T-cell (primary cell): Measurements from ENCODE around the gene PLA2G15. TPM values are rescaled to one million over a fixed set of nuclear protein-coding genes. Genes with fewer than 3 reads are reported as not detected.

ENCODE experiments used
- ATAC-seq, 4 experiments: fragments of 200-7000 bp in 3 of 4; fragments of 150-1000 bp in 1 of 4; cut with Tn5 transposase; replicated peaks in 1 of 4; 1 replicate in 3 of 4; 2 replicates in 1 of 4; pipeline ENCODE4 v1.10.0; 2021; ENCODE audit warnings: moderate library complexity in 3 of 4, mild to moderate bottlenecking in 2 of 4, moderate number of reproducible peaks in 1 of 4
- CTCF ChIA-PET, 2 donors: fragments of 300-600 bp; sonication (Branson Sonifier 250); formaldehyde crosslinking; loops; one replicate each; lab custom pipeline; 2022; ENCODE audit warnings: antibody characterized with exemption in 2 of 2; lab: Charles Lee
- POLR2A ChIA-PET, 2 donors: fragments of 300-600 bp; sonication (Branson Sonifier 250); formaldehyde crosslinking; loops; one replicate each; lab custom pipeline; 2022; ENCODE audit warnings: antibody characterized with exemption in 2 of 2; lab: Charles Lee
- DNase-seq, 35 experiments: peaks; one replicate each; pipeline versions ENCODE4 v3.0.0 to v3.0.0-alpha.2; 2013 to 2023
- H3K27ac ChIP-seq: one replicate; pipeline ENCODE4 v1.5.1; 2013; ENCODE audit warnings: low read length
- H3K27me3 ChIP-seq, 2 experiments: replicated peaks in 1 of 2; 1 replicate in 1 of 2; 2 replicates in 1 of 2; pipeline versions ENCODE4 v1.6.1 to v1.7.0; 2013; ENCODE audit warnings: low read length in 1 of 2, mixed read lengths in 1 of 2; ENCODE audit not compliant: control insufficient read depth in 2 of 2, insufficient read depth in 2 of 2; ENCODE audit errors: extremely low read depth in 1 of 2
- H3K36me3 ChIP-seq, 2 donors: 1 replicate in 1 of 2; 2 replicates in 1 of 2; pipeline versions ENCODE4 v1.6.1 to v1.7.0; 2013; ENCODE audit warnings: low read length in 1 of 2; ENCODE audit not compliant: control insufficient read depth in 2 of 2, insufficient read depth in 1 of 2; ENCODE audit errors: extremely low read depth in 1 of 2
- H3K4me1 ChIP-seq, 2 experiments: 1 replicate in 1 of 2; 2 replicates in 1 of 2; pipeline versions ENCODE4 v1.6.1 to v1.7.0; 2013; ENCODE audit warnings: low read length in 2 of 2, mixed read lengths in 1 of 2; ENCODE audit not compliant: insufficient read depth in 2 of 2, control insufficient read depth in 1 of 2; ENCODE audit errors: extremely low read depth in 1 of 2
- H3K4me3 ChIP-seq, 2 donors: 1 replicate in 1 of 2; 2 replicates in 1 of 2; pipeline versions ENCODE4 v1.5.1 to v1.7.0; 2013; ENCODE audit warnings: mild to moderate bottlenecking in 2 of 2, low read length in 1 of 2, moderate library complexity in 1 of 2; ENCODE audit not compliant: control insufficient read depth in 1 of 2; ENCODE audit errors: extremely low read depth in 1 of 2
- H3K9me3 ChIP-seq: 2 replicates; pipeline ENCODE4 v1.7.0; 2013
- H3K27ac Mint-ChIP-seq, 2 donors: one replicate each; pipeline ENCODE4 v1.8.0; 2020 to 2021; ENCODE audit warnings: mild to moderate bottlenecking in 2 of 2, mixed read lengths in 2 of 2
- H3K27me3 Mint-ChIP-seq, 2 donors: one replicate each; pipeline ENCODE4 v1.8.0; 2021 to 2022; ENCODE audit warnings: mixed read lengths in 2 of 2
- H3K36me3 Mint-ChIP-seq: one replicate; pipeline ENCODE4 v1.8.0; 2021; ENCODE audit warnings: mixed read lengths
- H3K4me1 Mint-ChIP-seq, 3 donors: one replicate each; pipeline ENCODE4 v1.8.0; 2020 to 2022; ENCODE audit warnings: mixed read lengths in 3 of 3, mild to moderate bottlenecking in 1 of 3
- H3K4me3 Mint-ChIP-seq, 3 donors: one replicate each; pipeline ENCODE4 v1.8.0; 2020 to 2022; ENCODE audit warnings: mild to moderate bottlenecking in 3 of 3, mixed read lengths in 3 of 3, moderate library complexity in 3 of 3
- H3K9me3 Mint-ChIP-seq, 3 donors: one replicate each; pipeline ENCODE4 v1.8.0; 2020 to 2022; ENCODE audit warnings: mixed read lengths in 3 of 3
- WGBS: methylation state at CpG from one replicate; pipeline ENCODE4 v1.1.5; 2013; ENCODE audit warnings: missing lambda C conversion rate; ENCODE audit not compliant: insufficient coverage; 5-methylcytosine and 5-hydroxymethylcytosine counted together
- total RNA-seq, 35 experiments: library from RNA in 6 of 35; stranded (reverse) in 6 of 35; fragments of 120-200 nt in 1 of 35; gene quantifications; one replicate each; pipeline versions ENCODE4 v1.2.1 to v1.2.4 and lab custom pipeline; 2013 to 2026

PLA2G15 gene
- total RNA-seq, 5 donors from 2014 or later (not counting 1 experiment from before 2014, with no cell fraction given), result 8.7 to 16.4 (median 10.9) TPM

DNA sequence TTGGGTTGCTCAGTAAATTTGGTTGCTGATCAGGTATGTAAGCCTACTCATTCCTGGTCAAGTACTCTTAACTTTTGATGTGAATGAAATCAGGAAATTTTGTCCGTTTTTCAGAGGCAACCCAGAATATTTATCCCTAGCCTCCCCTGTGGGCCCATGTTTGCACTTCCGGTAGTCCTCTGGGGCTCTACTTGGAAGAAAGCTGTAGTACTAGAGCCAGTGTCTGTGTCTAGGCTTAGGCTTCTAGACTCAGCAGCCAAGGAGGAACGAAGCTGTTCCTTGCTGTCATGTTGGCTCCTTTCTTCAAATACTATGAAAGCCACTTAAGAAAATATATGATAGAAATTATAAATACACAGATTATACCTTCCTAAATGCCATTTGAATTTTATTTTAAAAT lies 30.4 kb upstream of the PLA2G15 start:
- peaks cover 32 to 53% (median 48%) of the 10 kb centered on the region in 3 donors for H3K4me1 Mint-ChIP-seq
- POLR2A ChIA-PET, result interaction anchor here in 1 of 2 donors (1.0 kb wide), 1 partner anchor 11 kb away, joined by 4 read pairs; no protein-coding TSS in a partner anchor
- no peak overlapping the region for H3K27ac ChIP-seq
- CTCF ChIA-PET, result interaction anchor here in 1 of 2 donors (0.8 to 1.2 kb wide), 2 partner anchors 9 kb away, joined by 3 read pairs; no protein-coding TSS in a partner anchor
- peaks cover 15% of the 10 kb centered on the region for H3K36me3 Mint-ChIP-seq
- WGBS, result no CpG with 5 or more reads among the region's 3 CpGs
- peaks cover 9 to 32% of the 10 kb centered on the region in 2 donors for H3K36me3 ChIP-seq
- H3K9me3 Mint-ChIP-seq, result no peaks in the 10 kb centered on the region
- no peak for ATAC-seq
- peak overlapping the region; percentile 83 to 84 for H3K27ac Mint-ChIP-seq
- no peak overlapping the region for H3K4me3 ChIP-seq
- H3K4me3 Mint-ChIP-seq, result no peak overlapping the region
- H3K27me3 ChIP-seq, result no peaks in the 10 kb centered on the region
- H3K4me1 ChIP-seq, result peaks cover 6 to 19% of the 10 kb centered on the region in 2 experiments
- DNase-seq, result no peak
- no peaks in the 10 kb centered on the region for H3K9me3 ChIP-seq
- no peaks in the 10 kb centered on the region for H3K27me3 Mint-ChIP-seq

GRCh38 chr16:68215302-68215701 lies 29.9 kb upstream of the PLA2G15 start:
- peaks cover 9 to 36% of the 10 kb centered on the region in 2 donors for H3K36me3 ChIP-seq
- H3K27me3 ChIP-seq, result no peaks in the 10 kb centered on the region
- H3K4me3 ChIP-seq, result no peak overlapping the region
- H3K27ac ChIP-seq, result no peak overlapping the region
- no peaks in the 10 kb centered on the region for H3K9me3 ChIP-seq
- peak overlapping the region; percentile 33 to 83 for H3K27ac Mint-ChIP-seq
- H3K4me3 Mint-ChIP-seq, result no peak overlapping the region
- DNase-seq (no peak), ATAC-seq (no peak)
- ChIA-PET CTCF (interaction anchor here in 1 of 2 donors (0.8 to 1.2 kb wide), 2 partner anchors 8 to 9 kb away, joined by 3 read pairs; no protein-coding TSS in a partner anchor), POLR2A (interaction anchor here in 1 of 2 donors (1.0 kb wide), 1 partner anchor 11 kb away, joined by 4 read pairs; no protein-coding TSS in a partner anchor)
- H3K4me1 Mint-ChIP-seq, result peaks cover 28 to 51% (median 48%) of the 10 kb centered on the region in 3 donors
- H3K4me1 ChIP-seq, result peaks cover 4 to 13% of the 10 kb centered on the region in 2 experiments
- WGBS, result 100% methylated on average over 1 of the region's 1 CpG
- H3K27me3 Mint-ChIP-seq, result no peaks in the 10 kb centered on the region
- no peaks in the 10 kb centered on the region for H3K9me3 Mint-ChIP-seq
- peaks cover 20% of the 10 kb centered on the region for H3K36me3 Mint-ChIP-seq

GRCh38 chr16:68216240-68216639 lies 28.9 kb upstream of the PLA2G15 start:
- ChIA-PET CTCF (interaction anchor here (0.6 to 1.2 kb wide), 2 partner anchors 10 to 238 kb away, joined by 3 to 6 read pairs; no protein-coding TSS in a partner anchor), POLR2A (interaction anchor here in 1 of 2 donors (0.7 kb wide), 1 partner anchor 147 kb away, joined by 3 read pairs; no protein-coding TSS in a partner anchor)
- DNase-seq, result no peak
- Mint-ChIP-seq H3K9me3 (no peaks in the 10 kb centered on the region), H3K27ac (peak overlapping the region; percentile 81 to 86), H3K4me1 (peaks cover 24 to 42% (median 39%) of the 10 kb centered on the region in 3 donors), H3K27me3 (no peaks in the 10 kb centered on the region), H3K36me3 (peaks cover 23% of the 10 kb centered on the region), H3K4me3 (no peak overlapping the region)
- no peaks in the 10 kb centered on the region for H3K27me3 ChIP-seq
- peaks cover 9 to 43% of the 10 kb centered on the region in 2 donors for H3K36me3 ChIP-seq
- no peaks in the 10 kb centered on the region for H3K9me3 ChIP-seq
- WGBS, result no CpG with 5 or more reads among the region's 3 CpGs
- peaks cover 0 to 5% of the 10 kb centered on the region in 2 experiments for H3K4me1 ChIP-seq
- no peak for ATAC-seq
- H3K27ac ChIP-seq, result no peak overlapping the region
- H3K4me3 ChIP-seq, result no peak overlapping the region

GRCh38 chr16:68217506-68217905 lies 27.7 kb upstream of the PLA2G15 start:
- Histone ChIP-seq H3K36me3 (peaks cover 9 to 54% of the 10 kb centered on the region in 2 donors), H3K4me1 (no peaks in the 10 kb centered on the region), H3K27me3 (no peaks in the 10 kb centered on the region), H3K4me3 (no peak overlapping the region), H3K9me3 (no peaks in the 10 kb centered on the region), H3K27ac (peak overlapping the region; percentile 26)
- ATAC-seq (no peak), DNase-seq (no peak)
- peaks cover 29% of the 10 kb centered on the region for H3K36me3 Mint-ChIP-seq
- H3K27me3 Mint-ChIP-seq, result no peaks in the 10 kb centered on the region
- CTCF ChIA-PET, result interaction anchor here (0.6 to 1.2 kb wide), 12 partner anchors 11 to 1427 kb away, joined by 3 to 7 read pairs (median 4); no protein-coding TSS in a partner anchor
- no peak overlapping the region for H3K4me3 Mint-ChIP-seq
- no peaks in the 10 kb centered on the region for H3K9me3 Mint-ChIP-seq
- WGBS, result 100% methylated on average over 1 of the region's 4 CpGs
- POLR2A ChIA-PET, result interaction anchor here (0.6 to 0.7 kb wide), 7 partner anchors 12 to 904 kb away, joined by 3 to 8 read pairs (median 4); partner anchors contain the start of gene PSMB10 (in 1 of the 2)
- H3K27ac Mint-ChIP-seq, result peak overlapping the region; percentile 63 to 84
- H3K4me1 Mint-ChIP-seq, result peaks cover 19 to 29% (median 28%) of the 10 kb centered on the region in 3 donors

GRCh38 chr16:68219725-68220351 lies 25.3 kb upstream of the PLA2G15 start:
- H3K36me3 ChIP-seq, result peaks cover 9 to 59% of the 10 kb centered on the region in 2 donors
- DNase-seq (no peak), ATAC-seq (no peak)
- H3K9me3 ChIP-seq, result no peaks in the 10 kb centered on the region
- WGBS, result 90% methylated on average over 3 of the region's 6 CpGs
- CTCF ChIA-PET, result no interaction called here
- Mint-ChIP-seq H3K9me3 (no peaks in the 10 kb centered on the region), H3K4me3 (no peak overlapping the region), H3K27me3 (no peaks in the 10 kb centered on the region), H3K4me1 (peaks cover 19 to 20% (median 19%) of the 10 kb centered on the region in 3 donors), H3K27ac (peak overlapping the region; percentile 49 to 83), H3K36me3 (peaks cover 30% of the 10 kb centered on the region)
- no peak overlapping the region for H3K4me3 ChIP-seq
- H3K27me3 ChIP-seq, result no peaks in the 10 kb centered on the region
- no peaks in the 10 kb centered on the region for H3K4me1 ChIP-seq
- no peak overlapping the region for H3K27ac ChIP-seq
- POLR2A ChIA-PET, result no interaction called here

GRCh38 chr16:68223072-68223471 lies 22.1 kb upstream of the PLA2G15 start:
- Mint-ChIP-seq H3K9me3 (no peaks in the 10 kb centered on the region), H3K4me1 (peaks cover 33 to 43% (median 36%) of the 10 kb centered on the region in 3 donors), H3K27me3 (no peaks in the 10 kb centered on the region), H3K4me3 (no peak overlapping the region), H3K36me3 (peaks cover 20% of the 10 kb centered on the region), H3K27ac (peak overlapping the region in 1 of 2 donors; percentile 74)
- no CpG with 5 or more reads among the region's 1 CpG for whole genome bisulfite sequencing
- H3K27ac ChIP-seq, result no peak overlapping the region
- H3K27me3 ChIP-seq, result no peaks in the 10 kb centered on the region
- ChIA-PET POLR2A (interaction anchor here in 1 of 2 donors (0.5 kb wide), 1 partner anchor 102 kb away, joined by 6 read pairs; no protein-coding TSS in a partner anchor), CTCF (no interaction called here)
- H3K36me3 ChIP-seq, result peaks cover 7 to 52% of the 10 kb centered on the region in 2 donors
- H3K4me1 ChIP-seq, result peaks cover 14 to 18% of the 10 kb centered on the region in 2 experiments
- DNase-seq (no peak), ATAC-seq (no peak)
- no peaks in the 10 kb centered on the region for H3K9me3 ChIP-seq
- no peak overlapping the region for H3K4me3 ChIP-seq
